Type B pancreatic cell (in vitro differentiated cells): ENCODE results near the gene SESTD1. TPM values are rescaled to one million over a fixed set of nuclear protein-coding genes. Genes with fewer than 3 reads are reported as not detected.

Experiments used
- DNase-seq: peaks from one replicate; pipeline ENCODE4 v3.0.0; 2021; ENCODE audit warnings: mixed read lengths; ENCODE audit not compliant: unreplicated experiment; ENCODE audit errors: extremely low spot score
- H3K27ac Mint-ChIP-seq: 2 replicates; pipeline ENCODE4 v1.8.0; 2021; ENCODE audit warnings: mild to moderate bottlenecking, mixed read lengths
- H3K27me3 Mint-ChIP-seq: 2 replicates; pipeline ENCODE4 v1.8.0; 2021; ENCODE audit warnings: mixed read lengths
- H3K36me3 Mint-ChIP-seq: 2 replicates; pipeline ENCODE4 v1.8.0; 2021; ENCODE audit warnings: mixed read lengths
- H3K4me1 Mint-ChIP-seq: one replicate; pipeline ENCODE4 v1.8.0; 2021; ENCODE audit warnings: mixed read lengths; ENCODE audit not compliant: unreplicated experiment
- H3K4me3 Mint-ChIP-seq: 2 replicates; pipeline ENCODE4 v1.8.0; 2021; ENCODE audit warnings: mild to moderate bottlenecking, mixed read lengths
- H3K9me3 Mint-ChIP-seq: 2 replicates; pipeline ENCODE4 v1.8.0; 2021; ENCODE audit warnings: mixed read lengths
- total RNA-seq: library from RNA; stranded (reverse); gene quantifications from 2 replicates; pipeline ENCODE4 v1.2.1, GENCODE V29; 2021; ENCODE audit warnings: low replicate concordance
- TF ChIP-seq, protein P1 (sequence below): fragments of 200-600 bp; sonication (generic); conservative IDR thresholded peaks from 2 replicates; pipeline ENCODE4 v1.5.0; 2021; ENCODE audit warnings: antibody characterized with exemption, mild to moderate bottlenecking

The SESTD1 gene
- total RNA-seq, 1 donor from 2014 or later: 75.9 TPM

DNA sequence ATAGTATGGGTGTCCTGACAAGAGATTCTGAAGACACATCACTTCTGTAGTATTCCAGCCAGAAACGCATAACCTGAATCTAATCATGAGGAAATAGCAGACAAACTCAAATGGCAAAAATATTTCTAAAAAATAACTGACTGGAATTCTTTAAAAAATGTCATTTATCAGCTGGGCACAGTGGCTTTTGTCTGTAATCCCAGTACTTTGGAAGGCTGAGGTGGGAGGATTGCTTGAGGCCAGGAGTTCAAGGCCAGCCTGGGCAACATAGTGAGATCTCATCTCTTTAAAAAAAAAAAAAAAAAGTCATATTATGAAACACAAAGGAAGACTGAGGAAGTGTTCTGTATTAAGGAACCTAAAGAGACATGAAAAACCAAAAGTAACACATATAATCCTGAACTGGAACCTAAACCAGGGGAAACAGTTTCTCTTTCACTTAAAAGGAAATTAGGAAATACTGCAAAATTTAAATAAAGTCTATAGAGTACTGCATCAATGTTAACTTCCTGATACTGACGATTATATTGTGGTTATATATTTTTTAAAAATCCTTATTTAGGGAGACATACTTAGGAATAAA, 29.9 kb downstream of the SESTD1 start:
- DNase-seq: no peak
- Mint-ChIP-seq H3K36me3 (peaks cover 8% of the 10 kb centered on the region), H3K27ac (no peak overlapping the region), H3K4me1 (peaks cover 24% of the 10 kb centered on the region), H3K27me3 (no peaks in the 10 kb centered on the region), H3K9me3 (no peaks in the 10 kb centered on the region), H3K4me3 (no peak overlapping the region)
- TF ChIP-seq, protein P1, sequence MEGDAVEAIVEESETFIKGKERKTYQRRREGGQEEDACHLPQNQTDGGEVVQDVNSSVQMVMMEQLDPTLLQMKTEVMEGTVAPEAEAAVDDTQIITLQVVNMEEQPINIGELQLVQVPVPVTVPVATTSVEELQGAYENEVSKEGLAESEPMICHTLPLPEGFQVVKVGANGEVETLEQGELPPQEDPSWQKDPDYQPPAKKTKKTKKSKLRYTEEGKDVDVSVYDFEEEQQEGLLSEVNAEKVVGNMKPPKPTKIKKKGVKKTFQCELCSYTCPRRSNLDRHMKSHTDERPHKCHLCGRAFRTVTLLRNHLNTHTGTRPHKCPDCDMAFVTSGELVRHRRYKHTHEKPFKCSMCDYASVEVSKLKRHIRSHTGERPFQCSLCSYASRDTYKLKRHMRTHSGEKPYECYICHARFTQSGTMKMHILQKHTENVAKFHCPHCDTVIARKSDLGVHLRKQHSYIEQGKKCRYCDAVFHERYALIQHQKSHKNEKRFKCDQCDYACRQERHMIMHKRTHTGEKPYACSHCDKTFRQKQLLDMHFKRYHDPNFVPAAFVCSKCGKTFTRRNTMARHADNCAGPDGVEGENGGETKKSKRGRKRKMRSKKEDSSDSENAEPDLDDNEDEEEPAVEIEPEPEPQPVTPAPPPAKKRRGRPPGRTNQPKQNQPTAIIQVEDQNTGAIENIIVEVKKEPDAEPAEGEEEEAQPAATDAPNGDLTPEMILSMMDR: no peak

GRCh38 chr2:179233626-179234430, 30.8 kb downstream of the SESTD1 start:
- H3K27me3 Mint-ChIP-seq: no peaks in the 10 kb centered on the region
- no peak for DNase-seq
- no peak overlapping the region for H3K4me3 Mint-ChIP-seq
- peaks cover 14% of the 10 kb centered on the region for H3K4me1 Mint-ChIP-seq
- H3K9me3 Mint-ChIP-seq: no peaks in the 10 kb centered on the region
- peaks cover 13% of the 10 kb centered on the region for H3K36me3 Mint-ChIP-seq
- H3K27ac Mint-ChIP-seq: no peak overlapping the region
- TF ChIP-seq, protein P1: no peak

DNA sequence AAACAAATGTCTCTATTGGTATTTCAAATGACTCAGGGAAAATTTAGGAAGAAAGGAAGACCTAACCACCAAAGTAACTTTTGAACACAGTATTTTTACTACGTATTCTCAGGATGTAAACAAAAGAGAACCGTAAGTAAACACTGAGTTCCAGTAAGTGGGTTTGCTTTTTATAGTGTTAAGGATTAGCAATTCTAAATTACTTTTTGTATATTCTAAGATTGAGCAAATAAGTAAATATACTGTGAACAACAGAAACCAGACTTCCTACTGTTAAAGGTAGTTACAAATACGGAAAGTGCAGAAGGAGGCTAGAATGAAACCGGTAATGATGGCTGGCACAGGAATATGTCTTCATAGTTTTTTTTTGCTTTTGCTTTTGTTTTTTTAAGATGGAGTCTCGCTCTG, 31.5 kb downstream of the SESTD1 start:
- Mint-ChIP-seq H3K27me3 (no peaks in the 10 kb centered on the region), H3K27ac (no peak overlapping the region), H3K9me3 (no peaks in the 10 kb centered on the region), H3K36me3 (peaks cover 13% of the 10 kb centered on the region), H3K4me3 (no peak overlapping the region), H3K4me1 (peaks cover 10% of the 10 kb centered on the region)
- TF ChIP-seq, protein P1: no peak
- DNase-seq: no peak

DNA sequence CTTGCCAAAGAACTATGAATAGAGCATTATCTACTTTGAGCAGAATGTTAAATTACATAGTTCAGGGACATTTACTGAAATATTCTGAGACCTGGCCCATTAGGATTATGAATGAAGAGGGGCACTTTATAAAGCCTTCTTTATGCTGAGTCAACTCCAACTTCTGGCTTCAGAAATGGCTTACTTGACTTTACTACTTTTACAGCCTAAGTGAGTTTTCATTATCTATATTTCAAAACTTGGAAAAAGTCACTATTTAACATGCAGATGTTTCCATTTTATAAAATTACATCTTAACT, 37.7 kb downstream of the SESTD1 start:
- no peak for DNase-seq
- Mint-ChIP-seq H3K27ac (no peak overlapping the region), H3K9me3 (no peaks in the 10 kb centered on the region), H3K4me3 (no peak overlapping the region), H3K27me3 (no peaks in the 10 kb centered on the region), H3K4me1 (peaks cover 24% of the 10 kb centered on the region), H3K36me3 (peaks cover 5% of the 10 kb centered on the region)
- TF ChIP-seq, protein P1: no peak

GRCh38 chr2:179226203-179226960, 38.2 kb downstream of the SESTD1 start:
- peaks cover 24% of the 10 kb centered on the region for H3K4me1 Mint-ChIP-seq

More at GRCh38 chr2:179226203-179226960, 38.2 kb downstream of the SESTD1 start:
- H3K27me3 Mint-ChIP-seq: no peaks in the 10 kb centered on the region
- DNase-seq: no peak
- peaks cover 5% of the 10 kb centered on the region for H3K36me3 Mint-ChIP-seq
- no peaks in the 10 kb centered on the region for H3K9me3 Mint-ChIP-seq
- no peak overlapping the region for H3K4me3 Mint-ChIP-seq
- TF ChIP-seq, protein P1: no peak
- no peak overlapping the region for H3K27ac Mint-ChIP-seq
